PFSK-1 (cell line): ENCODE measurements around the gene TBPL2.

Experiments
- FOXP2 ChIP-seq: optimal IDR thresholded peaks from 2 replicates; pipeline ENCODE3; 2011; ENCODE audit warnings: borderline replicate concordance, control low read depth, inconsistent platforms; ENCODE audit not compliant: insufficient read depth; ENCODE audit errors: extremely low read length, extremely low read depth
- POLR2AphosphoS5 ChIP-seq: IDR thresholded peaks from 2 replicates; pipeline ENCODE4 v1.6.1; 2012; ENCODE audit warnings: low read depth, mild to moderate bottlenecking, control low read depth, low read length, moderate library complexity
- REST ChIP-seq, 2 experiments: IDR thresholded peaks; 2 replicates each; pipeline versions ENCODE4 v1.6.1 to v1.8.0; 2011 to 2012; ENCODE audit warnings: low read depth in 2 of 2, low read length in 2 of 2, control low read depth in 1 of 2, inconsistent platforms in 1 of 2, mild to moderate bottlenecking in 1 of 2, moderate library complexity in 1 of 2; ENCODE audit not compliant: insufficient read depth in 1 of 2
- SIN3A ChIP-seq: IDR thresholded peaks from 2 replicates; pipeline ENCODE4 v1.6.1; 2012; ENCODE audit warnings: mild to moderate bottlenecking, low read length, moderate library complexity, borderline replicate concordance; ENCODE audit not compliant: insufficient read depth
- TAF1 ChIP-seq: IDR thresholded peaks from 2 replicates; pipeline ENCODE4 v1.6.1; 2012; ENCODE audit warnings: low read length, control low read depth, borderline replicate concordance; ENCODE audit not compliant: insufficient read depth

GRCh38 chr14:55381561-55381960 lies 58.9 kb downstream of the TBPL2 start:
- TF ChIP-seq TAF1, result no peak
- TF ChIP-seq POLR2AphosphoS5, result no peak
- TF ChIP-seq REST (IDR thresholded peaks at IDR 0.05; ENCODE audit: insufficient read depth in 1 of 2, low read depth in 2 of 2, low read length in 2 of 2), result no peak
- TF ChIP-seq SIN3A, result no peak
- TF ChIP-seq FOXP2, result no peak
